Neural crest cell (in vitro differentiated cells): ENCODE results near the gene TMOD2. TPM values are rescaled to one million over a fixed set of nuclear protein-coding genes. Genes with fewer than 3 reads are reported as not detected.

ENCODE experiments used
- DNase-seq: peaks from one replicate; pipeline ENCODE4 v3.0.0; 2021; ENCODE audit warnings: low read depth, mixed read lengths, low spot score
- H3K27ac Mint-ChIP-seq: one replicate; pipeline ENCODE4 v1.8.0; 2021; ENCODE audit warnings: mild to moderate bottlenecking, mixed read lengths; ENCODE audit not compliant: unreplicated experiment
- H3K27me3 Mint-ChIP-seq: 2 replicates; pipeline ENCODE4 v1.8.0; 2021; ENCODE audit warnings: low read depth, mild to moderate bottlenecking, mixed read lengths
- H3K36me3 Mint-ChIP-seq: 2 replicates; pipeline ENCODE4 v1.8.0; 2021; ENCODE audit warnings: low read depth, mild to moderate bottlenecking, mixed read lengths
- H3K4me1 Mint-ChIP-seq: 2 replicates; pipeline ENCODE4 v1.8.0; 2021; ENCODE audit warnings: mixed read lengths
- H3K4me3 Mint-ChIP-seq: one replicate; pipeline ENCODE4 v1.8.0; 2021; ENCODE audit warnings: mild to moderate bottlenecking, mixed read lengths
- H3K9me3 Mint-ChIP-seq: 2 replicates; pipeline ENCODE4 v1.8.0; 2021; ENCODE audit warnings: mixed read lengths
- CTCF ChIP-seq: fragments of 200-600 bp; sonication (generic); conservative IDR thresholded peaks from 2 replicates; pipeline ENCODE4 v1.5.0; 2021; ENCODE audit warnings: antibody characterized with exemption, mild to moderate bottlenecking
- total RNA-seq: library from RNA; stranded (reverse); gene quantifications from 2 replicates; pipeline ENCODE4 v1.2.1, GENCODE V29; 2021

The TMOD2 gene
- total RNA-seq, 1 donor from 2014 or later = 17.4 TPM

- no peaks in the 10 kb centered on the region for H3K9me3 Mint-ChIP-seq
- H3K4me3 Mint-ChIP-seq = peak overlapping the region; percentile 91
- H3K36me3 Mint-ChIP-seq = no peaks in the 10 kb centered on the region
- DNase-seq = no peak
- TF ChIP-seq CTCF = no peak
- H3K27me3 Mint-ChIP-seq = peaks cover 3% of the 10 kb centered on the region
- peaks cover 21% of the 10 kb centered on the region for H3K4me1 Mint-ChIP-seq
- no peak overlapping the region for H3K27ac Mint-ChIP-seq
Observed at GRCh38 chr15:51828621-51829375, 77.4 kb downstream of the TMOD2 start.

GRCh38 chr15:51829376-51830275, 78.2 kb downstream of the TMOD2 start, which contains the start of gene TMOD3:
Gene TMOD3 (plus strand): TSS chr15:51829653. CDS start chr15:51862885, 33,232 bp downstream.
- Mint-ChIP-seq H3K4me1 (peaks cover 21% of the 10 kb centered on the region), H3K27me3 (peaks cover 3% of the 10 kb centered on the region), H3K9me3 (no peaks in the 10 kb centered on the region), H3K27ac (peak within 1 kb of the TSS; percentile 28), H3K4me3 (peak within 1 kb of the TSS; percentile 93), H3K36me3 (no peaks in the 10 kb centered on the region)
- no peak for TF ChIP-seq CTCF
- DNase-seq = peak; percentile 93

GRCh38 chr15:51830276-51830806, 78.9 kb downstream of the TMOD2 start:
- Mint-ChIP-seq H3K27me3 (peaks cover 3% of the 10 kb centered on the region), H3K4me3 (peak overlapping the region; percentile 93), H3K36me3 (no peaks in the 10 kb centered on the region), H3K9me3 (no peaks in the 10 kb centered on the region), H3K4me1 (peaks cover 21% of the 10 kb centered on the region), H3K27ac (no peak overlapping the region)
- no peak for DNase-seq
- no peak for TF ChIP-seq CTCF

- Mint-ChIP-seq H3K27me3 (no peaks in the 10 kb centered on the region), H3K4me1 (peaks cover 41% of the 10 kb centered on the region), H3K4me3 (no peak overlapping the region), H3K36me3 (no peaks in the 10 kb centered on the region), H3K9me3 (no peaks in the 10 kb centered on the region), H3K27ac (no peak overlapping the region)
- TF ChIP-seq CTCF = no peak
- no peak for DNase-seq
Observed at GRCh38 chr15:51833772-51834171, 82.4 kb downstream of the TMOD2 start.

- Mint-ChIP-seq H3K4me3 (no peak overlapping the region), H3K27me3 (no peaks in the 10 kb centered on the region), H3K36me3 (no peaks in the 10 kb centered on the region), H3K27ac (peak overlapping the region; percentile 46), H3K9me3 (no peaks in the 10 kb centered on the region), H3K4me1 (peaks cover 23% of the 10 kb centered on the region)
- no peak for DNase-seq
- TF ChIP-seq CTCF = no peak
Observed at GRCh38 chr15:51837792-51838251, 86.4 kb downstream of the TMOD2 start.
